Measurements from ENCODE around the gene DBT. TPM values are rescaled to one million over a fixed set of nuclear protein-coding genes. Genes with fewer than 3 reads are reported as not detected.

Gene DBT
- total and polyA plus RNA-seq, 2 of the 13 experiments (the other 11 are each of a cell fraction or from before 2014, with no cell fraction given) = 3.3 to 10.2 TPM

- TF ChIP-seq ISL2 (CRISPR knock-in tag; IDR thresholded peaks at IDR 0.05) (no peak; the same call in 1 of the 2 replicates), ZNF891 (CRISPR knock-in tag; IDR thresholded peaks at IDR 0.05) (peak; percentile 28; the same call in 1 of the 2 replicates), ZNF446 (CRISPR knock-in tag; IDR thresholded peaks at IDR 0.05) (no peak), ETV5 (CRISPR knock-in tag; IDR thresholded peaks at IDR 0.05; ENCODE audit: borderline replicate concordance) (peak; percentile 64; the same call in 1 of the 2 replicates), ZSCAN5A (CRISPR knock-in tag; IDR thresholded peaks at IDR 0.05; ENCODE audit: borderline replicate concordance) (peak; percentile 72; the same call in 1 of the 2 replicates), ZNF777 (CRISPR knock-in tag; IDR thresholded peaks at IDR 0.05) (no peak; the same call in 1 of the 2 replicates), SETDB1 (CRISPR knock-in tag; IDR thresholded peaks at IDR 0.05; ENCODE audit: borderline replicate concordance) (no peak), TCF7 (IDR thresholded peaks at IDR 0.05; ENCODE audit: low read depth) (no peak), BRF2 (CRISPR knock-in tag; IDR thresholded peaks at IDR 0.05) (no peak), MAFF (IDR thresholded peaks at IDR 0.05; ENCODE audit: low read depth, low read length) (peak; percentile 81), SRSF4 (IDR thresholded peaks at IDR 0.05; ENCODE audit: low read depth, low read length, poor library complexity, severe bottlenecking) (no peak), NCOA1 (CRISPR knock-in tag; IDR thresholded peaks at IDR 0.05) (no peak), ZNF674 (CRISPR knock-in tag; IDR thresholded peaks at IDR 0.05; ENCODE audit: low read depth) (no peak), ZNF574 (CRISPR knock-in tag; IDR thresholded peaks at IDR 0.05) (peak; percentile 71), RELA (CRISPR knock-in tag; IDR thresholded peaks at IDR 0.05) (no peak), TMF1 (CRISPR knock-in tag; IDR thresholded peaks at IDR 0.05; ENCODE audit: low read depth) (no peak), CBFB (CRISPR knock-in tag; IDR thresholded peaks at IDR 0.05) (0 out of 2 replicates have a peak, but pooled peaks have one; percentile 43), ZFP36 (IDR thresholded peaks at IDR 0.05; ENCODE audit: borderline replicate concordance, low read depth, low read length, partially characterized antibody) (no peak), DNMT1 (CRISPR knock-in tag; IDR thresholded peaks at IDR 0.05) (no peak), NFKBIZ (CRISPR knock-in tag; IDR thresholded peaks at IDR 0.05) (no peak), MAFG (CRISPR knock-in tag; IDR thresholded peaks at IDR 0.05) (no peak; the same call in 1 of the 2 replicates), ZNF232 (CRISPR knock-in tag; IDR thresholded peaks at IDR 0.05; ENCODE audit: borderline replicate concordance) (0 out of 2 replicates have a peak, but pooled peaks have one; percentile 75), ZNF605 (CRISPR knock-in tag; IDR thresholded peaks at IDR 0.05) (peak; percentile 62), NR2F1 (CRISPR knock-in tag; IDR thresholded peaks at IDR 0.05) (no peak), ZNF24 (IDR thresholded peaks at IDR 0.05) (no peak)
These were observed 16.5 kb upstream of the DBT start, which contains the start of gene RTCA (continued) for GRCh38 chr1:100265931-100266740.
